HepG2 (cell line): ENCODE results near the gene DENND2A. TPM values are rescaled to one million over a fixed set of nuclear protein-coding genes. Genes with fewer than 3 reads are reported as not detected.
A peak's percentile ranks its signal among the peaks of the same experiment; 100 is the strongest.

Experiments
- ELK4 ChIP-seq: sonication (generic); formaldehyde crosslinking; IDR thresholded peaks from 2 replicates; pipeline ENCODE4 v1.9.0; 2021; ENCODE audit warnings: missing genetic modification reagents, borderline replicate concordance
- HMGXB4 ChIP-seq, 2 experiments: sonication (generic) in 1 of 2; formaldehyde crosslinking in 1 of 2; IDR thresholded peaks; 2 replicates each; pipeline versions ENCODE4 v1.4.0 to v1.6.1; 2018 to 2020; ENCODE audit warnings: missing genetic modification reagents in 2 of 2, borderline replicate concordance in 1 of 2, low read depth in 1 of 2, mild to moderate bottlenecking in 1 of 2, missing biosample characterization in 1 of 2
- MEF2D ChIP-seq: sonication (generic); formaldehyde crosslinking; IDR thresholded peaks from 2 replicates; pipeline ENCODE4 v1.5.1; 2020; ENCODE audit warnings: mild to moderate bottlenecking, missing genetic modification reagents
- NFIB ChIP-seq: sonication (generic); formaldehyde crosslinking; IDR thresholded peaks from 2 replicates; pipeline ENCODE4 v1.9.0; 2021; ENCODE audit warnings: missing genetic modification reagents, mild to moderate bottlenecking, borderline replicate concordance
- NFKB2 ChIP-seq: sonication (generic); formaldehyde crosslinking; IDR thresholded peaks from 2 replicates; pipeline ENCODE4 v1.4.0; 2020; ENCODE audit warnings: missing genetic modification reagents, borderline replicate concordance
- NONO ChIP-seq, 2 experiments: fragments of 450-650 bp in 1 of 2; sonication (generic) in 1 of 2; formaldehyde crosslinking in 1 of 2; IDR thresholded peaks in 1 of 2; conservative IDR thresholded peaks in 1 of 2; 2 replicates each; pipeline versions ENCODE4 v1.6.1 to v1.8.0; 2017 to 2022; ENCODE audit warnings: mild to moderate bottlenecking in 1 of 2, missing genetic modification reagents in 1 of 2, moderate library complexity in 1 of 2
- POGK ChIP-seq: sonication (generic); formaldehyde crosslinking; conservative IDR thresholded peaks from 2 replicates; pipeline ENCODE4 v1.8.0; 2022; ENCODE audit warnings: mild to moderate bottlenecking, moderate library complexity, missing genetic modification reagents
- RFX5 ChIP-seq: IDR thresholded peaks from 2 replicates; pipeline ENCODE4 v1.6.1; 2011; ENCODE audit warnings: low read depth, low read length, improper control_type of control experiment
- SNAPC2 ChIP-seq: sonication (generic); formaldehyde crosslinking; IDR thresholded peaks from 2 replicates; pipeline ENCODE4 v1.8.1; 2022; ENCODE audit warnings: mild to moderate bottlenecking, missing genetic modification reagents
- TCF7 ChIP-seq: sonication (generic); IDR thresholded peaks from 2 replicates; pipeline ENCODE4 v1.6.1; 2016; ENCODE audit warnings: antibody characterized with exemption, low read depth
- ZFP90 ChIP-seq: sonication (generic); formaldehyde crosslinking; IDR thresholded peaks from 2 replicates; pipeline ENCODE4 v1.8.0; 2022; ENCODE audit warnings: missing genetic modification reagents, mild to moderate bottlenecking, inconsistent platforms, borderline replicate concordance
- ZNF12 ChIP-seq: sonication (generic); formaldehyde crosslinking; IDR thresholded peaks from 2 replicates; pipeline ENCODE4 v1.5.0; 2020; ENCODE audit warnings: missing genetic modification reagents
- ZNF20 ChIP-seq: sonication (generic); formaldehyde crosslinking; IDR thresholded peaks from 2 replicates; pipeline ENCODE4 v1.4.0; 2020; ENCODE audit warnings: mild to moderate bottlenecking, moderate library complexity, missing genetic modification reagents
- ZNF44 ChIP-seq: sonication (generic); formaldehyde crosslinking; IDR thresholded peaks from 2 replicates; pipeline ENCODE4 v1.5.1; 2020; ENCODE audit warnings: mild to moderate bottlenecking, missing genetic modification reagents
- ZNF614 ChIP-seq: IDR thresholded peaks from 2 replicates; pipeline ENCODE4 v1.6.1; 2018; ENCODE audit warnings: missing biosample characterization, missing genetic modification reagents, inconsistent platforms, borderline replicate concordance
- ZNF709 ChIP-seq: sonication (generic); formaldehyde crosslinking; IDR thresholded peaks from 2 replicates; pipeline ENCODE4 v1.5.0; 2020; ENCODE audit warnings: mild to moderate bottlenecking, missing genetic modification reagents
- ZNF770 ChIP-seq: sonication (generic); formaldehyde crosslinking; IDR thresholded peaks from 2 replicates; pipeline ENCODE4 v1.5.0; 2020; ENCODE audit warnings: mild to moderate bottlenecking, missing genetic modification reagents
- ZNF781 ChIP-seq: sonication (generic); formaldehyde crosslinking; IDR thresholded peaks from 2 replicates; pipeline ENCODE4 v1.5.1; 2020; ENCODE audit warnings: borderline replicate concordance, mild to moderate bottlenecking, missing genetic modification reagents; ENCODE audit errors: not compliant biosample characterization
- ZNF879 ChIP-seq: sonication (generic); formaldehyde crosslinking; IDR thresholded peaks from 2 replicates; pipeline ENCODE4 v1.8.1; 2023; ENCODE audit warnings: missing genetic modification reagents
- ZNF883 ChIP-seq: sonication (generic); formaldehyde crosslinking; IDR thresholded peaks from 2 replicates; pipeline ENCODE4 v1.5.1; 2020; ENCODE audit warnings: mild to moderate bottlenecking, missing genetic modification reagents; ENCODE audit errors: not compliant biosample characterization
- ZSCAN29 ChIP-seq: sonication (generic); formaldehyde crosslinking; conservative IDR thresholded peaks from 2 replicates; pipeline ENCODE4 v1.4.0; 2020; ENCODE audit warnings: mild to moderate bottlenecking, missing genetic modification reagents
- polyA plus RNA-seq, 8 experiments: library from polyadenylated mRNA; depleted of rRNA in 3 of 8; stranded (reverse) in 7 of 8; unstranded in 1 of 8; fragments of >200 nt; fragmentation: Illumina TruSeq in 4 of 8; extraction: Trizol in 4 of 8; gene quantifications; 2 replicates each; pipeline versions ENCODE4 v1.2.1 to v1.2.3, GENCODE V29; 2011 to 2016; ENCODE audit warnings: low read depth in 4 of 8, missing spikeins in 1 of 8, mixed read lengths in 1 of 8; ENCODE audit not compliant: insufficient read depth in 1 of 8
- total RNA-seq, 5 experiments: library from RNA; depleted of rRNA; stranded (reverse); fragments of >200 nt; fragmentation: Illumina TruSeq; extraction: Trizol; gene quantifications; 2 replicates each; pipeline ENCODE4 v1.2.3, GENCODE V29; 2016; ENCODE audit warnings: low read depth in 1 of 5

Gene DENND2A
- total and polyA plus RNA-seq, 2 of the 13 experiments (the other 11 are each of a cell fraction or from before 2014, with no cell fraction given), result not detected

GRCh38 chr7:140479062-140479738, 161.4 kb downstream of the DENND2A start, which contains the start of gene MKRN1 (continued):
- TF ChIP-seq ZNF44 (CRISPR knock-in tag), result no peak
- TF ChIP-seq SNAPC2 (CRISPR knock-in tag), result no peak
- TF ChIP-seq HMGXB4 (CRISPR knock-in tag; IDR thresholded peaks at IDR 0.05; ENCODE audit: borderline replicate concordance in 1 of 2, low read depth in 1 of 2), result no peak
- no peak for TF ChIP-seq ZNF12
- TF ChIP-seq ZSCAN29, result no peak
- no peak for TF ChIP-seq ZNF879
- TF ChIP-seq NFIB, result no peak
- TF ChIP-seq ZNF883 (CRISPR knock-in tag), result no peak
- TF ChIP-seq ELK4 (CRISPR knock-in tag), result no peak
- TF ChIP-seq ZNF770 (CRISPR knock-in tag), result peak; percentile 41; the same call in 1 of the 2 replicates
- peak; percentile 60; the same call in 1 of the 2 replicates for TF ChIP-seq MEF2D (CRISPR knock-in tag)
- TF ChIP-seq ZNF20 (CRISPR knock-in tag), result no peak
- TF ChIP-seq ZFP90 (CRISPR knock-in tag), result no peak
- TF ChIP-seq ZNF709, result no peak; the same call in 1 of the 2 replicates
- TF ChIP-seq RFX5, result no peak
- no peak for TF ChIP-seq TCF7
- TF ChIP-seq ZNF614 (CRISPR knock-in tag), result peak; percentile 64; the same call in 1 of the 2 replicates
- TF ChIP-seq ZNF781 (CRISPR knock-in tag), result no peak
- no peak for TF ChIP-seq NONO (IDR thresholded peaks at IDR 0.05)
- peak; percentile 86 for TF ChIP-seq NONO (CRISPR knock-in tag; conservative IDR thresholded peaks at IDR 0.05)
- no peak for TF ChIP-seq NFKB2 (CRISPR knock-in tag)
- peak; percentile 83 for TF ChIP-seq POGK (CRISPR knock-in tag)
